Transverse colon (tissue), 4 donors: ENCODE results near the gene MACO1.

Experiments used
- CTCF ChIP-seq, 5 experiments: fragments of 200-600 bp in 3 of 5; fragments of 450-650 bp in 2 of 5; sonication (generic) in 3 of 5; IDR thresholded peaks; 1 replicate in 2 of 5; 2 replicates in 3 of 5; pipeline ENCODE4 v1.5.1; 2016 to 2017; ENCODE audit warnings: antibody characterized with exemption in 5 of 5, inconsistent platforms in 3 of 5, mild to moderate bottlenecking in 2 of 5, moderate library complexity in 1 of 5
- POLR2AphosphoS5 ChIP-seq, 3 donors: sonication (generic); formaldehyde crosslinking; IDR thresholded peaks; one replicate each; pipeline ENCODE4 v1.6.1; 2016; ENCODE audit warnings: antibody characterized with exemption in 3 of 3

- TF ChIP-seq CTCF (IDR thresholded peaks at IDR 0.05) (no peak), POLR2AphosphoS5 (IDR thresholded peaks at IDR 0.05) (no peak)
These were observed 20.2 kb downstream of the MACO1 start for GRCh38 chr1:25450891-25451290.
